ENCODE data around the gene PPFIA2.

GRCh38 chr12:81274637-81275529 lies 484.3 kb downstream of the PPFIA2 start:
- TF ChIP-seq CTCF (IDR thresholded peaks at IDR 0.05; ENCODE audit: poor library complexity, severe bottlenecking) (no peak), EP300 (conservative IDR thresholded peaks at IDR 0.05; ENCODE audit: poor library complexity, severe bottlenecking) (no peak)

Data from neural cell (in vitro differentiated cells).